Trophoblast cell (in vitro differentiated cells and primary cell): ENCODE measurements around the gene CELA1.

ENCODE experiments used
- DNase-seq, 2 donors: peaks; one replicate each; pipeline ENCODE4 v3.0.0-alpha.2; 2016
- H2AFZ ChIP-seq: 2 replicates; pipeline ENCODE4 v1.6.1; 2013; ENCODE audit warnings: low read length, moderate library complexity, mild to moderate bottlenecking; ENCODE audit not compliant: insufficient read depth, poor library complexity
- H2AK5ac ChIP-seq: 2 replicates; pipeline ENCODE4 v1.6.1; 2013; ENCODE audit warnings: mild to moderate bottlenecking, low read length
- H2BK120ac ChIP-seq: 2 replicates; pipeline ENCODE4 v1.6.1; 2013; ENCODE audit warnings: low read length, mild to moderate bottlenecking, moderate library complexity; ENCODE audit not compliant: insufficient read depth, poor library complexity
- H2BK12ac ChIP-seq: 2 replicates; pipeline ENCODE4 v1.6.1; 2013; ENCODE audit warnings: mild to moderate bottlenecking, low read length, moderate library complexity
- H2BK5ac ChIP-seq: 2 replicates; pipeline ENCODE4 v1.6.1; 2013; ENCODE audit warnings: low read length, low read depth, moderate library complexity, mild to moderate bottlenecking; ENCODE audit not compliant: poor library complexity
- H3K14ac ChIP-seq: 2 replicates; pipeline ENCODE4 v1.6.1; 2013; ENCODE audit warnings: mild to moderate bottlenecking, low read length
- H3K18ac ChIP-seq: 2 replicates; pipeline ENCODE4 v1.6.1; 2013; ENCODE audit warnings: mild to moderate bottlenecking, low read length
- H3K23ac ChIP-seq: 2 replicates; pipeline ENCODE4 v1.6.1; 2013; ENCODE audit warnings: low read length
- H3K27ac ChIP-seq: 2 replicates; pipeline ENCODE4 v1.5.1; 2013; ENCODE audit warnings: low read depth, mild to moderate bottlenecking, inconsistent platforms, low read length, moderate library complexity
- H3K27me3 ChIP-seq: 2 replicates; pipeline ENCODE4 v1.6.1; 2013; ENCODE audit warnings: inconsistent platforms, mild to moderate bottlenecking, low read length, moderate library complexity; ENCODE audit not compliant: insufficient read depth
- H3K36me3 ChIP-seq, 2 experiments: 1 replicate in 1 of 2; 2 replicates in 1 of 2; pipeline ENCODE4 v1.6.1; 2013; ENCODE audit warnings: low read length in 2 of 2, mild to moderate bottlenecking in 2 of 2, moderate library complexity in 1 of 2; ENCODE audit not compliant: insufficient read depth in 2 of 2, control insufficient read depth in 1 of 2
- H3K4ac ChIP-seq: 2 replicates; pipeline ENCODE4 v1.6.1; 2013; ENCODE audit warnings: low read depth, mild to moderate bottlenecking, low read length, moderate library complexity
- H3K4me1 ChIP-seq, 2 experiments: 1 replicate in 1 of 2; 2 replicates in 1 of 2; pipeline ENCODE4 v1.6.1; 2013; ENCODE audit warnings: low read length in 2 of 2, mild to moderate bottlenecking in 2 of 2, moderate library complexity in 1 of 2; ENCODE audit not compliant: insufficient read depth in 2 of 2, control insufficient read depth in 1 of 2
- H3K4me2 ChIP-seq: 2 replicates; pipeline ENCODE4 v1.6.1; 2013; ENCODE audit warnings: inconsistent platforms, mild to moderate bottlenecking, low read length, moderate library complexity
- H3K4me3 ChIP-seq: 2 replicates; pipeline ENCODE4 v1.5.1; 2013; ENCODE audit warnings: mild to moderate bottlenecking, low read depth, low read length, inconsistent platforms
- H3K79me1 ChIP-seq: one replicate; pipeline ENCODE4 v1.6.1; 2013; ENCODE audit warnings: low read length
- H3K79me2 ChIP-seq: 2 replicates; pipeline ENCODE4 v1.6.1; 2013; ENCODE audit warnings: low read length, mild to moderate bottlenecking; ENCODE audit not compliant: control insufficient read depth, insufficient read depth, poor library complexity
- H3K9ac ChIP-seq: 2 replicates; pipeline ENCODE4 v1.6.1; 2013; ENCODE audit warnings: mild to moderate bottlenecking, low read length
- H3K9me3 ChIP-seq: 2 replicates; pipeline ENCODE4 v1.6.1; 2013; ENCODE audit warnings: low read depth, mild to moderate bottlenecking, control low read depth, inconsistent platforms, low read length; ENCODE audit not compliant: insufficient read depth
- H4K12ac ChIP-seq: 2 replicates; pipeline ENCODE4 v1.6.1; 2013; ENCODE audit warnings: low read depth, mild to moderate bottlenecking, low read length, moderate library complexity
- H4K8ac ChIP-seq: 2 replicates; pipeline ENCODE4 v1.6.1; 2013; ENCODE audit warnings: low read depth, mild to moderate bottlenecking, low read length, moderate library complexity
- H4K91ac ChIP-seq: one replicate; pipeline ENCODE4 v1.6.1; 2013; ENCODE audit warnings: low read depth, mild to moderate bottlenecking, low read length, moderate library complexity
- WGBS: extraction: QIAGEN DNeasy Blood & Tissue Kit; methylation state at CpG from one replicate; pipeline ENCODE4 v1.1.7; 2013; ENCODE audit warnings: missing lambda C conversion rate; ENCODE audit not compliant: insufficient read length, insufficient coverage; ENCODE audit errors: extremely low coverage; 5-methylcytosine and 5-hydroxymethylcytosine counted together

CELA1 gene

DNA sequence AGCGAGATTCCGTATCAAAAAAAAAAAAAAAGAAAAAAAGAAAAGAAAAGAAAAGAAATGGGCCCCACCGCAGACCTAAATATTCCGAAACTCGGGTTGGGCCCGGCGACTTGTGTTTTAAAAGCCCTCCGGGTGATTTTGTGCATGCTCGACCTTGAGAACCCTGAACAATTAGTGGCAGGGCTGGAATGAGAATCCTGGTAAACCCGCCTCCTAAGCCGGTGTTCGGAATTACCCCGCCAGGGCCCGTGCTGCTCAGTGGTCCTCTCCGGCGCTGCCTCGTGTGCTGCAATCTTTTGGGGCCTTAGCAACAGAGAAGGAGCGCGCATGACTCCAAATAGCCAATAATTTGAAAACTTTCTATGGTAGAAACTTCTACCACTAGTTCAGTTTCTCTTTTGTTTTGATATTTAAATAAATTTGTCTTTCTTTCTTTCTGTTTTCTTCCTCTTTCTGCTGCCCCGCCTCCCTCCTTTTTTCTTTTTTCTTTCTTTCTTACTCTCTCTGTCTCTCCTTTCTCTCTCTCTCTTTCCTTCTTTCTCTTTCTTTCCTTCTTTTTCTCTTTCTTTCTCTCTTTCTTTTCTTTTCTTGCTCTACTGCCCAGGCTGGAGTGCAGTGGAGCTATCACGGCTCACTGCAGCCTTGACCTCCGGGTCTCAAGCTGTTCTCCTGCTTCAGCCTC lies 46.2 kb upstream of the CELA1 start:
- peak overlapping the region; percentile 85 for H4K91ac ChIP-seq
- peak overlapping the region; percentile 84 for H2BK120ac ChIP-seq
- H3K4me1 ChIP-seq, result peaks cover 32% of the 10 kb centered on the region in 2 experiments
- peaks cover 52% of the 10 kb centered on the region for H3K79me1 ChIP-seq
- H3K27ac ChIP-seq, result peak overlapping the region; percentile 96
- peak overlapping the region; percentile 90 for H3K18ac ChIP-seq
- H2BK5ac ChIP-seq, result peak overlapping the region; percentile 84
- no peaks in the 10 kb centered on the region for H3K9me3 ChIP-seq
- H3K36me3 ChIP-seq, result peaks cover 9 to 13% of the 10 kb centered on the region in 2 experiments
- peak overlapping the region; percentile 63 for H2BK12ac ChIP-seq
- peak overlapping the region; percentile 46 for H3K4me2 ChIP-seq
- WGBS, result no CpG with 5 or more reads among the region's 22 CpGs
- no peak overlapping the region for H2AFZ ChIP-seq
- H3K23ac ChIP-seq, result no peak overlapping the region
- no peaks in the 10 kb centered on the region for H3K27me3 ChIP-seq
- H4K8ac ChIP-seq, result peak overlapping the region; percentile 70
- H3K4ac ChIP-seq, result peak overlapping the region; percentile 82
- peaks cover 20% of the 10 kb centered on the region for H3K79me2 ChIP-seq
- peak; percentile 92 to 95 for DNase-seq
- peak overlapping the region; percentile 90 for H3K14ac ChIP-seq
- peak overlapping the region; percentile 34 for H3K4me3 ChIP-seq
- H4K12ac ChIP-seq, result no peak overlapping the region
- H3K9ac ChIP-seq, result peak overlapping the region; percentile 16
- H2AK5ac ChIP-seq, result peak overlapping the region; percentile 81

- peak; percentile 67 to 81 for DNase-seq
- Histone ChIP-seq H2BK120ac (peak within 1 kb of the TSS; percentile 93), H3K4me3 (peak within 1 kb of the TSS; percentile 74), H3K9ac (peak within 1 kb of the TSS; percentile 97), H2BK5ac (peak within 1 kb of the TSS; percentile 95), H3K14ac (peak within 1 kb of the TSS; percentile 98), H3K9me3 (no peaks in the 10 kb centered on the region), H3K79me1 (peaks cover 61% of the 10 kb centered on the region), H2AK5ac (peak within 1 kb of the TSS; percentile 93), H3K27ac (peak within 1 kb of the TSS; percentile 96), H3K4me2 (peak within 1 kb of the TSS; percentile 64), H3K23ac (no peak within 1 kb of the TSS), H3K79me2 (peaks cover 23% of the 10 kb centered on the region), H3K18ac (peak within 1 kb of the TSS; percentile 98), H2BK12ac (peak within 1 kb of the TSS; percentile 87), H3K36me3 (peaks cover 9 to 13% of the 10 kb centered on the region in 2 experiments), H3K27me3 (no peaks in the 10 kb centered on the region), H3K4ac (peak within 1 kb of the TSS; percentile 96), H3K4me1 (peaks cover 38% of the 10 kb centered on the region in 2 experiments), H2AFZ (peak within 1 kb of the TSS; percentile 78), H4K12ac (peak within 1 kb of the TSS; percentile 78), H4K8ac (peak within 1 kb of the TSS; percentile 94), H4K91ac (peak within 1 kb of the TSS; percentile 99)
- WGBS, result no CpG with 5 or more reads among the region's 73 CpGs
Measured at GRCh38 chr12:51391283-51392123, 45.0 kb upstream of the CELA1 start, which contains the start of gene GALNT6. Gene GALNT6, minus strand, starts transcription at chr12:51391406. Its CDS starts 11,625 bp downstream, at chr12:51379781.

- Histone ChIP-seq H3K79me1 (peaks cover 66% of the 10 kb centered on the region), H4K8ac (peak overlapping the region; percentile 75), H3K79me2 (peaks cover 25% of the 10 kb centered on the region), H3K9ac (peak overlapping the region; percentile 75), H2BK120ac (peak overlapping the region; percentile 93), H3K9me3 (no peaks in the 10 kb centered on the region), H3K27me3 (no peaks in the 10 kb centered on the region), H3K4ac (peak overlapping the region; percentile 96), H3K23ac (no peak overlapping the region), H2BK12ac (peak overlapping the region; percentile 87), H3K4me1 (peaks cover 43% of the 10 kb centered on the region in 2 experiments), H2AK5ac (peak overlapping the region; percentile 93), H3K4me3 (peak overlapping the region; percentile 74), H4K12ac (peak overlapping the region; percentile 20), H3K14ac (peak overlapping the region; percentile 98), H2AFZ (peak overlapping the region; percentile 78), H3K27ac (peak overlapping the region; percentile 96), H3K36me3 (peaks cover 9 to 13% of the 10 kb centered on the region in 2 experiments), H3K4me2 (peak overlapping the region; percentile 64), H4K91ac (peak overlapping the region; percentile 99), H2BK5ac (peak overlapping the region; percentile 95), H3K18ac (peak overlapping the region; percentile 98)
- no CpG with 5 or more reads among the region's 8 CpGs for WGBS
- DNase-seq, result peak; percentile 89 to 91
Measured at GRCh38 chr12:51390891-51391282, 44.4 kb upstream of the CELA1 start.

DNA sequence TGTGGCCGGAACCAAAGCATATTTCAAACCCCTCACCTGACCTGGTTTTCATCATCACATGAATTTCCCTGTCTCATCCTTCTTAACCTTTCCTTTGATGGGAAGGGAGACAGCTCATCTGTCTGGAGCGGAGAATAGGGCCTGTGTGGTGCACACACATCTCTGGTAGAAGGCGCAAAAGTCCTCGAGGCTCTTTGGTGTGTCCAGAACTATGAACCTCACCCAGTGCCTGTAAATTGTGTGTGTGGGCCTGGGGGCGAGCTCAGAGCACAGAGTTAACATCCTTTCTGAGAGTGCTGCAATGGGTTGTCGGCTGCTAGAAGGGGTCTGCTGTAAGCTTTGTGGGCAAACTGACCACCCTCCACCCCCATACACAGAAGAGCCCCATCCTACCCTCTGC lies 44.0 kb upstream of the CELA1 start:
- H3K4ac ChIP-seq, result peak overlapping the region; percentile 96
- DNase-seq, result peak; percentile 94

More for the DNA sequence above, 44.0 kb upstream of the CELA1 start:
- Histone ChIP-seq H3K4me2 (peak overlapping the region; percentile 64), H3K14ac (peak overlapping the region; percentile 98), H4K12ac (peak overlapping the region; percentile 20), H3K27me3 (no peaks in the 10 kb centered on the region), H2BK12ac (peak overlapping the region; percentile 44), H3K4me1 (peaks cover 41 to 42% of the 10 kb centered on the region in 2 experiments), H3K79me1 (peaks cover 67% of the 10 kb centered on the region), H3K18ac (peak overlapping the region; percentile 98), H2BK120ac (peak overlapping the region; percentile 93), H2AFZ (peak overlapping the region; percentile 78), H2BK5ac (peak overlapping the region; percentile 95), H3K23ac (no peak overlapping the region), H4K91ac (peak overlapping the region; percentile 99), H3K9me3 (no peaks in the 10 kb centered on the region), H2AK5ac (no peak overlapping the region), H4K8ac (peak overlapping the region; percentile 75), H3K79me2 (peaks cover 25% of the 10 kb centered on the region), H3K9ac (peak overlapping the region; percentile 75), H3K27ac (peak overlapping the region; percentile 96), H3K36me3 (peaks cover 9 to 13% of the 10 kb centered on the region in 2 experiments), H3K4me3 (peak overlapping the region; percentile 74)
- no CpG with 5 or more reads among the region's 6 CpGs for WGBS
